ENCODE measurements around the gene SNRK. TPM values are rescaled to one million over a fixed set of nuclear protein-coding genes. Genes with fewer than 3 reads are reported as not detected.

SNRK gene
- total and polyA plus RNA-seq, 7 donors: 10.2 to 47.9 (median 35.1) TPM

GRCh38 chr3:43286841-43287499 lies 630 bp downstream of the SNRK start:
- Histone ChIP-seq H3K36me3 (no peaks in the 10 kb centered on the region), H3K27ac (peak overlapping the region; percentile 87 to 96 (median 91)), H3K9me3 (no peaks in the 10 kb centered on the region), H3K4me3 (peak overlapping the region; percentile 52 to 71 (median 66)), H3K27me3 (no peaks in the 10 kb centered on the region), H3K4me1 (peaks cover 0 to 52% (median 44%) of the 10 kb centered on the region in 4 donors)
- no peak for DNase-seq
- TF ChIP-seq POLR2AphosphoS5 (IDR thresholded peaks at IDR 0.05) (no peak), EP300 (IDR thresholded peaks at IDR 0.05) (no peak), POLR2A (IDR thresholded peaks at IDR 0.05) (no peak), CTCF (IDR thresholded peaks at IDR 0.05) (no peak)
- 0 to 1% methylated on average over 54 of the region's 54 CpGs for WGBS, 2 donors
- intact Hi-C loops (cut with DNase I): loop anchor here (5.0 kb wide), 8 partner anchors 40 to 405 kb away; partner anchors contain the start of genes ABHD5, ANO10 and POMGNT2

GRCh38 chr3:43287500-43287873 lies 1.1 kb downstream of the SNRK start:
- H3K9me3 ChIP-seq: no peaks in the 10 kb centered on the region
- H3K27me3 ChIP-seq: no peaks in the 10 kb centered on the region
- H3K4me3 ChIP-seq: peak overlapping the region; percentile 52 to 71 (median 66)
- no peaks in the 10 kb centered on the region for H3K36me3 ChIP-seq
- 3 to 9% methylated on average over 3 of the region's 3 CpGs for WGBS, 2 donors
- H3K27ac ChIP-seq: peak overlapping the region; percentile 87 to 96 (median 91)
- H3K4me1 ChIP-seq: peaks cover 0 to 57% (median 46%) of the 10 kb centered on the region in 4 donors
- no peak for TF ChIP-seq CTCF (IDR thresholded peaks at IDR 0.05)
- peak in 1 of 4 donors; percentile 11 for TF ChIP-seq POLR2AphosphoS5 (IDR thresholded peaks at IDR 0.05)
- TF ChIP-seq EP300 (IDR thresholded peaks at IDR 0.05): no peak
- no peak for DNase-seq
- intact Hi-C loops (cut with DNase I): loop anchor here (5.0 kb wide), 8 partner anchors 40 to 405 kb away; partner anchors contain the start of genes ABHD5, ANO10 and POMGNT2

- intact Hi-C loops (cut with DNase I): loop anchor here (5.0 kb wide), 8 partner anchors 39 to 404 kb away; partner anchors contain the start of genes ABHD5, ANO10 and POMGNT2
- Histone ChIP-seq H3K27me3 (no peaks in the 10 kb centered on the region), H3K4me3 (peak overlapping the region; percentile 2 to 71 (median 66)), H3K9me3 (no peaks in the 10 kb centered on the region), H3K4me1 (peaks cover 0 to 66% (median 54%) of the 10 kb centered on the region in 4 donors), H3K27ac (peak overlapping the region; percentile 87 to 96 (median 91)), H3K36me3 (no peaks in the 10 kb centered on the region)
- TF ChIP-seq POLR2AphosphoS5 (IDR thresholded peaks at IDR 0.05) (peak in 3 of 4 donors; percentile 10 to 41 (median 33)), CTCF (IDR thresholded peaks at IDR 0.05) (no peak), POLR2A (IDR thresholded peaks at IDR 0.05) (peak in 1 of 2 donors; percentile 8)
- no peak for DNase-seq
- WGBS, 2 donors: 5 to 8% methylated on average over 2 of the region's 2 CpGs
Measured at GRCh38 chr3:43288366-43288765, 2.0 kb downstream of the SNRK start.

GRCh38 chr3:43288850-43289249 lies 2.5 kb downstream of the SNRK start:
- Histone ChIP-seq H3K4me3 (peak overlapping the region in 3 of 4 donors; percentile 22 to 67 (median 64)), H3K27me3 (no peaks in the 10 kb centered on the region), H3K27ac (peak overlapping the region; percentile 87 to 96 (median 91)), H3K9me3 (no peaks in the 10 kb centered on the region), H3K36me3 (no peaks in the 10 kb centered on the region), H3K4me1 (peaks cover 0 to 71% (median 57%) of the 10 kb centered on the region in 4 donors)
- DNase-seq: no peak
- TF ChIP-seq CTCF (IDR thresholded peaks at IDR 0.05): no peak
- no peak for TF ChIP-seq POLR2A (IDR thresholded peaks at IDR 0.05)
- TF ChIP-seq EP300 (IDR thresholded peaks at IDR 0.05): no peak
- no peak for TF ChIP-seq POLR2AphosphoS5 (IDR thresholded peaks at IDR 0.05)
- WGBS, 2 donors: 54 to 56% methylated on average over 2 of the region's 2 CpGs
- intact Hi-C loops (cut with DNase I): loop anchor here (5.0 kb wide), 8 partner anchors 38 to 403 kb away; partner anchors contain the start of genes ABHD5, ANO10 and POMGNT2
